Loucy (cell line): ENCODE data around the gene SUN2.

Experiments used
- H2AFZ ChIP-seq: fragments of 200-600 bp; sonication (generic); 2 replicates; pipeline ENCODE4 v1.6.0; 2016; ENCODE audit warnings: antibody characterized with exemption, mild to moderate bottlenecking, low read length, moderate library complexity
- H3F3A ChIP-seq: fragments of 200-600 bp; 2 replicates; pipeline ENCODE4 v1.6.0; 2016; ENCODE audit warnings: antibody characterized with exemption, low read depth, mild to moderate bottlenecking
- H3K27me3 ChIP-seq: fragments of 200-600 bp; sonication (generic); 2 replicates; pipeline ENCODE4 v1.6.1; 2014; ENCODE audit warnings: low read length, mild to moderate bottlenecking; ENCODE audit not compliant: insufficient read depth, poor library complexity, severe bottlenecking
- H3K36me3 ChIP-seq: fragments of 200-600 bp; sonication (generic); 2 replicates; pipeline ENCODE4 v1.6.1; 2016; ENCODE audit warnings: low read length; ENCODE audit not compliant: insufficient read depth
- H3K4me1 ChIP-seq: fragments of 200-600 bp; sonication (generic); 2 replicates; pipeline ENCODE4 v1.5.1; 2014; ENCODE audit warnings: low read length, mild to moderate bottlenecking; ENCODE audit not compliant: insufficient read depth, poor library complexity, severe bottlenecking
- H3K4me2 ChIP-seq: fragments of 200-600 bp; sonication (generic); 2 replicates; pipeline ENCODE4 v1.6.0; 2014; ENCODE audit warnings: antibody characterized with exemption, low read length, low read depth, mild to moderate bottlenecking; ENCODE audit not compliant: poor library complexity, severe bottlenecking
- H3K4me3 ChIP-seq: fragments of 200-600 bp; sonication (generic); 2 replicates; pipeline ENCODE4 v1.5.1; 2014; ENCODE audit warnings: low read length, mild to moderate bottlenecking, mixed read lengths; ENCODE audit not compliant: poor library complexity, severe bottlenecking
- H3K79me2 ChIP-seq: fragments of 200-600 bp; sonication (generic); 2 replicates; pipeline ENCODE4 v1.6.1; 2014; ENCODE audit warnings: low read length; ENCODE audit not compliant: insufficient read depth
- H3K9ac ChIP-seq: fragments of 200-600 bp; sonication (generic); 2 replicates; pipeline ENCODE4 v1.6.0; 2014; ENCODE audit warnings: mild to moderate bottlenecking, low read depth, low read length, moderate library complexity; ENCODE audit not compliant: poor library complexity, severe bottlenecking
- H3K9me2 ChIP-seq: fragments of 200-600 bp; sonication (generic); replicated peaks from 2 replicates; pipeline ENCODE4 v1.6.1; 2016; ENCODE audit warnings: low read depth, low read length, mixed read lengths
- H3K9me3 ChIP-seq: fragments of 200-600 bp; sonication (generic); 2 replicates; pipeline ENCODE4 v1.6.1; 2014; ENCODE audit warnings: mild to moderate bottlenecking, antibody characterized with exemption, low read length, low read depth; ENCODE audit not compliant: insufficient read depth
- H4K20me1 ChIP-seq: fragments of 200-600 bp; sonication (generic); 2 replicates; pipeline ENCODE4 v1.6.0; 2014; ENCODE audit warnings: antibody characterized with exemption, low read length, mild to moderate bottlenecking; ENCODE audit not compliant: insufficient read depth, poor library complexity, severe bottlenecking
- CTCF ChIP-seq: fragments of 200-600 bp; sonication (generic); conservative IDR thresholded peaks from 2 replicates; pipeline ENCODE4 v1.5.1; 2014; ENCODE audit warnings: mild to moderate bottlenecking, antibody characterized with exemption, low read length
- EZH2phosphoT487 ChIP-seq: fragments of 200-600 bp; IDR thresholded peaks from 2 replicates; pipeline ENCODE4 v1.6.1; 2018; ENCODE audit warnings: antibody characterized with exemption, mild to moderate bottlenecking, moderate library complexity, borderline replicate concordance

Gene SUN2

GRCh38 chr22:38742176-38742942 lies 13.4 kb downstream of the SUN2 start:
- H3K4me3 ChIP-seq, result no peak overlapping the region
- H2AFZ ChIP-seq, result no peak overlapping the region
- no peaks in the 10 kb centered on the region for H3F3A ChIP-seq
- no peak overlapping the region for H3K9ac ChIP-seq
- no peaks in the 10 kb centered on the region for H3K4me1 ChIP-seq
- no peaks in the 10 kb centered on the region for H4K20me1 ChIP-seq
- no peaks in the 10 kb centered on the region for H3K27me3 ChIP-seq
- peaks cover 4% of the 10 kb centered on the region for H3K79me2 ChIP-seq
- H3K9me2 ChIP-seq, result no peaks in the 10 kb centered on the region
- peaks cover 91% of the 10 kb centered on the region; the same call in 1 of the 2 replicates for H3K36me3 ChIP-seq
- no peak for TF ChIP-seq EZH2phosphoT487
- no peak for TF ChIP-seq CTCF
- H3K9me3 ChIP-seq, result no peaks in the 10 kb centered on the region
- no peak overlapping the region for H3K4me2 ChIP-seq

- no peaks in the 10 kb centered on the region for H3K27me3 ChIP-seq
- peaks cover 4% of the 10 kb centered on the region for H3K79me2 ChIP-seq
- H2AFZ ChIP-seq, result no peak overlapping the region
- H3K4me3 ChIP-seq, result no peak overlapping the region
- no peak overlapping the region for H3K4me2 ChIP-seq
- H3K9ac ChIP-seq, result no peak overlapping the region
- peaks cover 96% of the 10 kb centered on the region; the same call in 1 of the 2 replicates for H3K36me3 ChIP-seq
- H3K9me3 ChIP-seq, result no peaks in the 10 kb centered on the region
- H3K9me2 ChIP-seq, result no peaks in the 10 kb centered on the region
- no peaks in the 10 kb centered on the region for H4K20me1 ChIP-seq
- H3F3A ChIP-seq, result no peaks in the 10 kb centered on the region
- no peaks in the 10 kb centered on the region for H3K4me1 ChIP-seq
- TF ChIP-seq EZH2phosphoT487 (no peak), CTCF (no peak)
Measured at GRCh38 chr22:38741576-38741975, 14.2 kb downstream of the SUN2 start.

- Histone ChIP-seq H4K20me1 (no peaks in the 10 kb centered on the region), H2AFZ (no peak overlapping the region), H3K27me3 (no peaks in the 10 kb centered on the region), H3K4me3 (no peak overlapping the region), H3K9me2 (no peaks in the 10 kb centered on the region), H3K4me1 (no peaks in the 10 kb centered on the region), H3K79me2 (peaks cover 4% of the 10 kb centered on the region), H3K9me3 (no peaks in the 10 kb centered on the region), H3K4me2 (no peak overlapping the region), H3K9ac (no peak overlapping the region), H3K36me3 (peaks cover 96% of the 10 kb centered on the region; the same call in 1 of the 2 replicates), H3F3A (no peaks in the 10 kb centered on the region)
- TF ChIP-seq CTCF (no peak), EZH2phosphoT487 (no peak)
Measured at GRCh38 chr22:38741166-38741565, 14.6 kb downstream of the SUN2 start.
